Spleen (tissue), 11 donors: ENCODE results near the gene ZNF681. TPM values are rescaled to one million over a fixed set of nuclear protein-coding genes. Genes with fewer than 3 reads are reported as not detected.

ENCODE experiments used
- DNase-seq: peaks from one replicate; pipeline ENCODE4 v3.0.0-alpha.2; 2020
- H3K27ac ChIP-seq, 8 donors: fragments of 200-600 bp; sonication (generic) in 7 of 8; 1 replicate in 4 of 8; 2 replicates in 4 of 8; pipeline versions ENCODE4 v1.5.0 to v1.8.0; 2016 to 2021; ENCODE audit warnings: inconsistent platforms in 4 of 8, mild to moderate bottlenecking in 4 of 8, moderate library complexity in 1 of 8
- H3K27me3 ChIP-seq, 7 donors: fragments of 200-600 bp; sonication (generic) in 6 of 7; replicated peaks in 1 of 7; 1 replicate in 4 of 7; 2 replicates in 3 of 7; pipeline versions ENCODE4 v1.5.0 to v1.8.0; 2016 to 2021; ENCODE audit warnings: inconsistent platforms in 3 of 7, mild to moderate bottlenecking in 1 of 7
- H3K36me3 ChIP-seq, 6 donors: fragments of 200-600 bp; sonication (generic) in 5 of 6; 1 replicate in 4 of 6; 2 replicates in 2 of 6; pipeline versions ENCODE4 v1.5.0 to v1.8.0; 2016 to 2021; ENCODE audit warnings: inconsistent platforms in 2 of 6
- H3K4me1 ChIP-seq, 6 donors: fragments of 200-600 bp; sonication (generic) in 5 of 6; 1 replicate in 3 of 6; 2 replicates in 3 of 6; pipeline versions ENCODE4 v1.5.0 to v1.8.0; 2016 to 2021; ENCODE audit warnings: inconsistent platforms in 3 of 6
- H3K4me3 ChIP-seq, 8 donors: fragments of 200-600 bp; sonication (generic) in 7 of 8; 1 replicate in 4 of 8; 2 replicates in 4 of 8; pipeline versions ENCODE4 v1.5.0 to v1.8.0; 2016 to 2021; ENCODE audit warnings: inconsistent platforms in 4 of 8, mild to moderate bottlenecking in 4 of 8, moderate library complexity in 2 of 8
- H3K9me3 ChIP-seq, 8 donors: fragments of 200-600 bp; sonication (generic) in 7 of 8; 1 replicate in 4 of 8; 2 replicates in 4 of 8; pipeline versions ENCODE4 v1.5.0 to v1.8.0; 2016 to 2021; ENCODE audit warnings: inconsistent platforms in 4 of 8
- CTCF ChIP-seq, 11 experiments: fragments of 200-600 bp in 7 of 11; fragments of 450-650 bp in 4 of 11; sonication (generic) in 4 of 11; IDR thresholded peaks in 8 of 11; conservative IDR thresholded peaks in 3 of 11; 1 replicate in 7 of 11; 2 replicates in 4 of 11; pipeline versions ENCODE4 v1.4.0 to v1.8.0; 2016 to 2021; ENCODE audit warnings: antibody characterized with exemption in 11 of 11, inconsistent platforms in 4 of 11, mild to moderate bottlenecking in 1 of 11
- POLR2A ChIP-seq, 3 donors: fragments of 450-650 bp; IDR thresholded peaks; one replicate each; pipeline ENCODE4 v1.5.1; 2017; ENCODE audit warnings: antibody characterized with exemption in 3 of 3, mild to moderate bottlenecking in 1 of 3
- POLR2AphosphoS5 ChIP-seq, 3 donors: sonication (generic); formaldehyde crosslinking; IDR thresholded peaks; one replicate each; pipeline ENCODE4 v1.5.1; 2017; ENCODE audit warnings: antibody characterized with exemption in 3 of 3
- WGBS, 5 donors: extraction: QIAGEN DNeasy Blood & Tissue Kit in 3 of 5; methylation state at CpG; one replicate each; pipeline versions ENCODE4 v1.1.5 to v1.1.7; 2013 to 2018; 5-methylcytosine and 5-hydroxymethylcytosine counted together
- intact Hi-C: fragments of 100-400 bp; cut with DNase I; formaldehyde crosslinking; loops from one replicate; pipeline ENCODE4 v1.15.0; 2023; ENCODE audit warnings: low total_unique reads
- polyA plus RNA-seq, 3 donors: library from polyadenylated mRNA; stranded (reverse); fragments of 200-250 nt; gene quantifications; one replicate each; pipeline ENCODE4 v1.2.1, GENCODE V29; 2013
- total RNA-seq, 7 donors: library from RNA; depleted of rRNA in 3 of 7; stranded (reverse); fragments of >200 nt in 3 of 7; fragmentation: NEBNext Ultra II Directional in 4 of 7; extraction: Animal tissue kit (Norgen Biotek cat#: 25700) in 4 of 7; gene quantifications; one replicate each; pipeline versions ENCODE4 v1.1.0 to v1.2.1, GENCODE V29; 2016 to 2021
- donor health status: healthy with polysubstance abuse.
- donor health status: DM: no; HTN: no; CAD: no; lungs with moderate emphysema.
- donor health status: DM: no; HTN: no; CAD: no.
- donor health status: Bipolar disorder and iron deficiency.
- donor health status: healthy.
- donor health status: DM: no; HTN: no; CAD: no.
- donor health status: DM: yes; HTN: yes; CAD: no.

The ZNF681 gene
- total and polyA plus RNA-seq, 10 donors, result 0.93 to 6.8 (median 3.8) TPM

- H3K4me3 ChIP-seq, result no peak overlapping the region
- TF ChIP-seq POLR2AphosphoS5 (IDR thresholded peaks at IDR 0.05) (no peak), POLR2A (IDR thresholded peaks at IDR 0.05) (no peak), CTCF (IDR thresholded peaks at IDR 0.05 in 8 of 11, conservative IDR thresholded peaks at IDR 0.05 in 3 of 11) (no peak)
- H3K27ac ChIP-seq, result no peak overlapping the region
- no peak for DNase-seq
- H3K4me1 ChIP-seq, result no peaks in the 10 kb centered on the region
- no peaks in the 10 kb centered on the region for H3K36me3 ChIP-seq
- 11 to 25% (median 18%) methylated on average over 12 of the region's 12 CpGs for WGBS, 5 donors
- peaks cover 0 to 9% (median 0%) of the 10 kb centered on the region in 7 donors for H3K27me3 ChIP-seq
- H3K9me3 ChIP-seq, result peaks cover 0 to 8% (median 0%) of the 10 kb centered on the region in 8 donors
- intact Hi-C loops, result no loop called here
These were observed 39.9 kb downstream of the ZNF681 start for GRCh38 chr19:23718802-23719201.

GRCh38 chr19:23716792-23717191 lies 41.9 kb downstream of the ZNF681 start:
- Histone ChIP-seq H3K4me3 (no peak overlapping the region), H3K9me3 (peaks cover 0 to 5% (median 0%) of the 10 kb centered on the region in 8 donors), H3K4me1 (no peaks in the 10 kb centered on the region), H3K27ac (no peak overlapping the region), H3K27me3 (peaks cover 0 to 5% (median 0%) of the 10 kb centered on the region in 7 donors), H3K36me3 (no peaks in the 10 kb centered on the region)
- TF ChIP-seq POLR2AphosphoS5 (IDR thresholded peaks at IDR 0.05) (no peak), CTCF (IDR thresholded peaks at IDR 0.05 in 8 of 11, conservative IDR thresholded peaks at IDR 0.05 in 3 of 11) (no peak), POLR2A (IDR thresholded peaks at IDR 0.05) (no peak)
- intact Hi-C loops, result no loop called here
- no peak for DNase-seq

GRCh38 chr19:23709347-23709746 lies 49.3 kb downstream of the ZNF681 start:
- H3K9me3 ChIP-seq, result peaks cover 0 to 11% (median 2%) of the 10 kb centered on the region in 8 donors
- no peaks in the 10 kb centered on the region for H3K36me3 ChIP-seq
- H3K4me1 ChIP-seq, result no peaks in the 10 kb centered on the region
- no peak overlapping the region for H3K27ac ChIP-seq
- H3K4me3 ChIP-seq, result no peak overlapping the region
- DNase-seq, result no peak
- intact Hi-C loops, result no loop called here
- TF ChIP-seq POLR2A (IDR thresholded peaks at IDR 0.05), result no peak
- TF ChIP-seq CTCF (IDR thresholded peaks at IDR 0.05 in 8 of 11, conservative IDR thresholded peaks at IDR 0.05 in 3 of 11), result no peak
- no peaks in the 10 kb centered on the region for H3K27me3 ChIP-seq
- 29 to 47% (median 34%) methylated on average over 2 of the region's 2 CpGs for WGBS, 5 donors

- H3K36me3 ChIP-seq, result no peaks in the 10 kb centered on the region
- no peak overlapping the region for H3K27ac ChIP-seq
- intact Hi-C loops, result no loop called here
- no peak for TF ChIP-seq POLR2AphosphoS5 (IDR thresholded peaks at IDR 0.05)
- no peak for TF ChIP-seq POLR2A (IDR thresholded peaks at IDR 0.05)
- no peak for TF ChIP-seq CTCF (IDR thresholded peaks at IDR 0.05 in 8 of 11, conservative IDR thresholded peaks at IDR 0.05 in 3 of 11)
- H3K9me3 ChIP-seq, result peaks cover 0 to 27% (median 2%) of the 10 kb centered on the region in 8 donors
- no peak overlapping the region for H3K4me3 ChIP-seq
- 83 to 96% (median 95%) methylated on average over 1 of the region's 1 CpG for WGBS, 5 donors
- H3K4me1 ChIP-seq, result no peaks in the 10 kb centered on the region
- DNase-seq, result no peak
- no peaks in the 10 kb centered on the region for H3K27me3 ChIP-seq
These were observed 52.0 kb downstream of the ZNF681 start for GRCh38 chr19:23706657-23707056.
